Prostate gland (tissue), 2 donors: Measurements from ENCODE around the gene TLX1. TPM values are rescaled to one million over a fixed set of nuclear protein-coding genes. Genes with fewer than 3 reads are reported as not detected.

Source experiments
- DNase-seq: peaks from one replicate; pipeline ENCODE4 v3.0.0-alpha.2; 2019; ENCODE audit warnings: low spot score
- H3K27ac ChIP-seq, 2 donors: fragments of 200-600 bp; sonication (generic); 2 replicates each; pipeline ENCODE4 v1.5.1; 2017 to 2019
- H3K27me3 ChIP-seq: fragments of 200-600 bp; sonication (generic); replicated peaks from 2 replicates; pipeline ENCODE4 v1.5.1; 2019; ENCODE audit not compliant: insufficient read depth
- H3K36me3 ChIP-seq, 2 donors: fragments of 200-600 bp; sonication (generic); 1 replicate in 1 of 2; 2 replicates in 1 of 2; pipeline versions ENCODE4 v1.5.1 to v1.8.1; 2017 to 2019
- H3K4me1 ChIP-seq: fragments of 200-600 bp; sonication (generic); replicated peaks from 2 replicates; pipeline ENCODE4 v1.5.1; 2019
- H3K4me3 ChIP-seq, 2 donors: fragments of 200-600 bp; sonication (generic); 2 replicates each; pipeline ENCODE4 v1.5.1; 2017 to 2019
- H3K9me3 ChIP-seq: fragments of 200-600 bp; sonication (generic); 2 replicates; pipeline ENCODE4 v1.5.1; 2017
- POLR2A ChIP-seq: fragments of 450-650 bp; IDR thresholded peaks from one replicate; pipeline ENCODE4 v1.6.1; 2016; ENCODE audit warnings: antibody characterized with exemption, mild to moderate bottlenecking
- POLR2AphosphoS5 ChIP-seq: sonication (generic); formaldehyde crosslinking; IDR thresholded peaks from one replicate; pipeline ENCODE4 v1.6.1; 2017; ENCODE audit warnings: antibody characterized with exemption
- WGBS: methylation state at CpG from one replicate; pipeline ENCODE4 v1.1.5; 2018; 5-methylcytosine and 5-hydroxymethylcytosine counted together
- intact Hi-C: fragments of 100-400 bp; cut with DNase I; formaldehyde crosslinking; loops from one replicate; pipeline ENCODE4 v1.14.2; 2022
- total RNA-seq, 2 donors: library from RNA; depleted of rRNA; stranded (reverse); fragments of >200 nt; gene quantifications; one replicate each; pipeline ENCODE4 v1.1.0, GENCODE V29; 2016
- TF ChIP-seq, protein P1 (sequence below), 4 experiments: fragments of 200-600 bp in 2 of 4; fragments of 450-650 bp in 2 of 4; sonication (generic) in 2 of 4; IDR thresholded peaks; 1 replicate in 3 of 4; 2 replicates in 1 of 4; pipeline ENCODE4 v1.5.1; 2016 to 2019; ENCODE audit warnings: antibody characterized with exemption in 4 of 4, mild to moderate bottlenecking in 2 of 4, moderate library complexity in 2 of 4

The TLX1 gene
- total RNA-seq, 2 donors from 2014 or later = 0.05 to 0.34 TPM

DNA sequence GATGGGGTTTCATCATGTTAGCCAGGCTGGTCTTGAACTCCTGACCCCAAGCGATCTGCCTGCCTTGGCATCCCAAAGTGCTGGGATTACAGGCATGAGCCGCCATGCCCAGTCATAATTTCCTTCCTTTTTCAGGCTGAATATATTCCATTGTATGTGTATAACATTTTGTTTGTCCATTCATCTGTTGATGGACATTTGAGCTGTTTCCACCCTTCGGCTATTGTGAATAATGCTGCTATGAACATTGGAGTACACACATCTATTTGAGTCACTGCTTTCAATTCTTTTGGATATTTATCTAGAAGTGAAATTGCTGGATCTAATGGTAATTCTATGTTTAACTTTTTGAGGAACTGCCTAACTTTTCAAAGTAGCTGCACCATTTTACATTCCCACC, 34.6 kb downstream of the TLX1 start:
- 84% methylated on average over 3 of the region's 3 CpGs for WGBS
- H3K36me3 ChIP-seq = no peaks in the 10 kb centered on the region
- peaks cover 9% of the 10 kb centered on the region for H3K27me3 ChIP-seq
- no peak overlapping the region for H3K27ac ChIP-seq
- no peak for DNase-seq
- H3K4me1 ChIP-seq = no peaks in the 10 kb centered on the region
- intact Hi-C loops = no loop called here
- H3K4me3 ChIP-seq = no peak overlapping the region
- H3K9me3 ChIP-seq = no peaks in the 10 kb centered on the region
- no peak for TF ChIP-seq POLR2A
- TF ChIP-seq POLR2AphosphoS5 = no peak
- TF ChIP-seq, protein P1, sequence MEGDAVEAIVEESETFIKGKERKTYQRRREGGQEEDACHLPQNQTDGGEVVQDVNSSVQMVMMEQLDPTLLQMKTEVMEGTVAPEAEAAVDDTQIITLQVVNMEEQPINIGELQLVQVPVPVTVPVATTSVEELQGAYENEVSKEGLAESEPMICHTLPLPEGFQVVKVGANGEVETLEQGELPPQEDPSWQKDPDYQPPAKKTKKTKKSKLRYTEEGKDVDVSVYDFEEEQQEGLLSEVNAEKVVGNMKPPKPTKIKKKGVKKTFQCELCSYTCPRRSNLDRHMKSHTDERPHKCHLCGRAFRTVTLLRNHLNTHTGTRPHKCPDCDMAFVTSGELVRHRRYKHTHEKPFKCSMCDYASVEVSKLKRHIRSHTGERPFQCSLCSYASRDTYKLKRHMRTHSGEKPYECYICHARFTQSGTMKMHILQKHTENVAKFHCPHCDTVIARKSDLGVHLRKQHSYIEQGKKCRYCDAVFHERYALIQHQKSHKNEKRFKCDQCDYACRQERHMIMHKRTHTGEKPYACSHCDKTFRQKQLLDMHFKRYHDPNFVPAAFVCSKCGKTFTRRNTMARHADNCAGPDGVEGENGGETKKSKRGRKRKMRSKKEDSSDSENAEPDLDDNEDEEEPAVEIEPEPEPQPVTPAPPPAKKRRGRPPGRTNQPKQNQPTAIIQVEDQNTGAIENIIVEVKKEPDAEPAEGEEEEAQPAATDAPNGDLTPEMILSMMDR (IDR thresholded peaks at IDR 0.05) = no peak

DNA sequence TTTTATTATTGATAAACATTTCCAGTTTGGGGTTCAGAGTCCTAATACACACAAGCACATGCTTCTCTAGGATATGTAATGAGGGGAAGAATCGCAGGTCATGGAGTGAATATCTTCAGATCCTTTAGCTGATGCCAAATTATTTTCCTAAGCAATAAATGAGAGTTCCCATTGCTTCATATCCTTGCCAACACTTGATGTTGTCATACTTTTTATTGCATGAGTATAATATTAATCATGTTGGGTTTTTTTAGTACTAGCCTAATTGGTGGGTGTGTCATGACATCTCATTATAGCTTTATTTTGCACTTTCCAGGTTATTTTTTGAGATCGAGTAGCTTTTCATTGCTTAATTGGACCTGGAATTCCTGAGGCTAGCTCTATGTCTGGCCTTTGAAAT, 35.3 kb downstream of the TLX1 start:
- Histone ChIP-seq H3K9me3 (no peaks in the 10 kb centered on the region), H3K4me1 (no peaks in the 10 kb centered on the region), H3K4me3 (no peak overlapping the region), H3K36me3 (no peaks in the 10 kb centered on the region), H3K27ac (no peak overlapping the region), H3K27me3 (peaks cover 6% of the 10 kb centered on the region)
- WGBS = 92% methylated on average over 2 of the region's 2 CpGs
- intact Hi-C loops = no loop called here
- TF ChIP-seq POLR2A (no peak), POLR2AphosphoS5 (no peak)
- TF ChIP-seq, protein P1 (IDR thresholded peaks at IDR 0.05) = no peak
- DNase-seq = no peak

DNA sequence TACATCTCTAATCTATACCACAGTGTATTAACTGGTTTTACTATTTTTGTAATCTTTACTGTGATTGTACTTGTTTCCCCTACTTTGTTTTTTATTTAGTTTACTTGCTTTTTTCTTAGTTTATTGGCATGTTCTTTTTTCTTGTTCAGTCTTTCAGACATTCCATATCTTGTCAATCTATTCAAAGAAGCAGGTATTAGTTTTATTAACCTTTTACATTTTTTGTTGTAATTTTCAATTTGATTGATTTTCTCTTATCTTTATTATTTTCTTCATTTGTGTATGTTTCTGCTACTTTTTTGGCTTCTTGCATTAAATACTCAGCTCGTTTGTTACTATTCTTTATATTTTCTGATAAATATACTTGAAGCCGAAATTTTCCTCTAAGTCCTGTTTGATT, 41.6 kb downstream of the TLX1 start:
- Histone ChIP-seq H3K36me3 (no peaks in the 10 kb centered on the region), H3K27me3 (no peaks in the 10 kb centered on the region), H3K4me3 (no peak overlapping the region), H3K27ac (no peak overlapping the region), H3K9me3 (no peaks in the 10 kb centered on the region), H3K4me1 (no peaks in the 10 kb centered on the region)
- intact Hi-C loops = no loop called here
- 76% methylated on average over 2 of the region's 2 CpGs for WGBS
- TF ChIP-seq, protein P1 (IDR thresholded peaks at IDR 0.05) = no peak
- no peak for TF ChIP-seq POLR2A
- no peak for TF ChIP-seq POLR2AphosphoS5
- no peak for DNase-seq

DNA sequence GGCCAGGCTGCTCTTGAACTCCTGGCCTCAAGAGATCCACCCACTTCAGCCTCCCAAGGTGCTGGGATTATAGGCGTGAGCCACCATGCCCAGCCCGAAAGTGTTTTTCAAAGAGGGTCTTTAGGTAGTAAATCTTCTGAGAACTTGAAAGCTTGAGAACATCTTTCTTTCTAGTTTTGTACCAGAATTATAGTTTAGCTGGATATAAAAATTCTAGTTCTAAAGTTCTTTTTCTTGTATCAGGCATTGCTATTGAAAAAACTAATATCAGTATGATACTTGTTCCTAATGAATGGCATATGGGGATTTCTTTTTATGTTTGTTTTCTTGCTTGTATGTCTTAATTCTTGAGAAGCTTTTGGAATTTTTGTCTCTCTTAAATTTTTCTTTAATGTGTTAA, 43.2 kb downstream of the TLX1 start:
- Histone ChIP-seq H3K36me3 (no peaks in the 10 kb centered on the region), H3K9me3 (no peaks in the 10 kb centered on the region), H3K27me3 (no peaks in the 10 kb centered on the region), H3K4me3 (no peak overlapping the region), H3K4me1 (no peaks in the 10 kb centered on the region), H3K27ac (no peak overlapping the region)
- TF ChIP-seq POLR2A (no peak), POLR2AphosphoS5 (no peak)
- TF ChIP-seq, protein P1 (IDR thresholded peaks at IDR 0.05) = no peak
- DNase-seq = no peak
- WGBS = 95% methylated on average over 2 of the region's 2 CpGs
- intact Hi-C loops = no loop called here

DNA sequence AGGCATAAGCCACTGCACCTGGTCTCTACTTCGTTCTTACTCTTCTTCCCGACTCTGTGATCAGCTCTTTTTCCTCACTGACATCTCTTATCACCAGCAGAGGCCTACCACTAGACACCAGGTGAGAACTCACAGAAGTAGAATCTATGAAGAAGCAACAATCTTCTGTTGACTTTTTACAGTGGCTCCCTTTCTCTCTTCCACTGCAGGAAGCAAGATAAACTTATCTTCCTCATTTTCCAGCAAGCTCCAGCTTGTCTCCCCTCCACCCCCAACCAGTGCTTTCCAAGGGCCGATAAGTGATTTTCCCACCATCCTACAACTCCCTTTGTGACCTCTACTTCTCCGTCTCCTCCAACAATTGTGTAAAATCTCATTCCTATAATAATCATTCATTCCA, 45.5 kb downstream of the TLX1 start:
- intact Hi-C loops = no loop called here
- Histone ChIP-seq H3K4me1 (no peaks in the 10 kb centered on the region), H3K4me3 (no peak overlapping the region), H3K9me3 (no peaks in the 10 kb centered on the region), H3K27ac (no peak overlapping the region), H3K36me3 (no peaks in the 10 kb centered on the region), H3K27me3 (no peaks in the 10 kb centered on the region)
- no peak for TF ChIP-seq POLR2AphosphoS5
- TF ChIP-seq, protein P1 (IDR thresholded peaks at IDR 0.05) = no peak
- no peak for TF ChIP-seq POLR2A
- no peak for DNase-seq
- 69% methylated on average over 4 of the region's 4 CpGs for WGBS
